ENCODE results near the gene CCL4L2.
"Not testable (repeated sequence)": the region's sequence is repeated elsewhere in the genome, so short reads cannot be mapped to it uniquely, and the experiment has no call there.

The CCL4L2 gene

GRCh38 chr17:36221581-36222100 lies 10.8 kb downstream of the CCL4L2 start:
- DNase-seq (ENCODE audit: low read depth): not testable (repeated sequence)

- not testable (repeated sequence) for DNase-seq (ENCODE audit: low read depth)
Observed at GRCh38 chr17:36222967-36223366, 12.1 kb downstream of the CCL4L2 start.

GRCh38 chr17:36229644-36230043 lies 18.8 kb downstream of the CCL4L2 start:
- DNase-seq (ENCODE audit: low read depth): not testable (repeated sequence)

- not testable (repeated sequence) for DNase-seq (ENCODE audit: low read depth)
Observed at GRCh38 chr17:36242046-36242445, 31.2 kb downstream of the CCL4L2 start.
